GM12878 (cell line): ENCODE results near the gene WNT7A.

Experiments used
- CEBPB ChIP-seq, 2 experiments: fragments of 150-350 bp in 1 of 2; IDR thresholded peaks; 2 replicates each; pipeline ENCODE4 v1.6.1; 2012 to 2014; ENCODE audit warnings: low read depth in 2 of 2, low read length in 2 of 2, borderline replicate concordance in 1 of 2, inconsistent platforms in 1 of 2
- CTCF ChIP-seq, 3 experiments: IDR thresholded peaks in 2 of 3; conservative IDR thresholded peaks in 1 of 3; 2 replicates each; pipeline ENCODE4 v1.5.1; 2011; ENCODE audit warnings: low read depth in 3 of 3, low read length in 3 of 3, mild to moderate bottlenecking in 3 of 3, control low read depth in 2 of 3, moderate library complexity in 2 of 3, inconsistent platforms in 1 of 3, mixed read lengths in 1 of 3; ENCODE audit not compliant: control insufficient read depth in 2 of 3, insufficient read depth in 1 of 3; ENCODE audit errors: extremely low read depth in 1 of 3
- NFIC ChIP-seq: IDR thresholded peaks from 2 replicates; pipeline ENCODE4 v1.6.1; 2012; ENCODE audit warnings: low read depth, mild to moderate bottlenecking, inconsistent platforms, low read length, moderate library complexity
- PAX5 ChIP-seq: IDR thresholded peaks from 2 replicates; pipeline ENCODE4 v1.6.1; 2011; ENCODE audit warnings: low read depth, low read length, borderline replicate concordance

GRCh38 chr3:13841141-13841540 is 38.7 kb downstream of the WNT7A start:
- TF ChIP-seq CTCF (IDR thresholded peaks at IDR 0.05 in 2 of 3, conservative IDR thresholded peaks at IDR 0.05 in 1 of 3; ENCODE audit: control insufficient read depth in 2 of 3, extremely low read depth in 1 of 3, insufficient read depth in 1 of 3, low read depth in 3 of 3, low read length in 3 of 3) = no peak
- TF ChIP-seq PAX5 = no peak
- TF ChIP-seq NFIC = no peak
- no peak for TF ChIP-seq CEBPB (IDR thresholded peaks at IDR 0.05; ENCODE audit: borderline replicate concordance in 1 of 2, low read depth in 2 of 2, low read length in 2 of 2)
